ENCODE measurements around the gene OR1N1. TPM values are rescaled to one million over a fixed set of nuclear protein-coding genes. Genes with fewer than 3 reads are reported as not detected.

OR1N1 gene
- total and polyA plus RNA-seq, 2 of the 4 experiments (the other 2 are of a cell fraction): not detected

DNA sequence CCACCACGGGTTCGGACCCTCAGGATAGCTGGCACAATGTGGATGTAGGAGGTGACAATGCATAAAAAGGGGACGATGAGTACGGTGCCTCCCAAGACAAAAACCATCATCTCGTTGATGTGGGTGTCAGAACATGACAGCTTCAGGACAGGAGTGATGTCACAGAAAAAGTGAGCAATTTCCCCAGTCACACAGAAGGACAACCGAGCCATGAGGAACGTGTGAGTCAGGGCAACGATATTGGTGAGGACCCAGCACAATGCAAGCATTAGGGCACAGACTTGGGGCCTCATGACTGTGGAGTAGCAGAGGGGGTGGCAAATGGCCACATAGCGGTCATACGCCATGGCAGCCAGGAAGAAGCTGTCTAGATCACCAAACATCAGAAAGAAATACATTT lies 491 bp downstream of the OR1N1 start:
- H4K20me1 ChIP-seq (ENCODE audit: insufficient read depth, low read length): no peaks in the 10 kb centered on the region
- no peak overlapping the region for H3K18ac ChIP-seq (ENCODE audit: low read depth, low read length)
- ATAC-seq (ENCODE audit: low read depth): no peak
- H3K9me1 ChIP-seq (ENCODE audit: insufficient read depth, low read length): 0 out of 2 replicates have a peak, but pooled peaks cover 4% of the 10 kb centered on the region
- peaks cover 4% of the 10 kb centered on the region for H3K27me3 ChIP-seq (ENCODE audit: control insufficient read depth, insufficient read depth, low read length)
- no peak overlapping the region for H2AFZ ChIP-seq (replicated peaks; ENCODE audit: low read length, poor library complexity)
- no peaks in the 10 kb centered on the region for H3K4me1 ChIP-seq (ENCODE audit: control insufficient read depth, insufficient read depth, low read length)
- in situ Hi-C loops (cut with MboI; ENCODE audit: low sequenced_read_pairs) (no loop called here), intact Hi-C loops (cut with micrococcal nuclease) (no loop called here), dilution Hi-C loops (cut with HindIII; ENCODE audit: low sequenced_read_pairs, unreplicated experiment) (no loop called here)
- no peak overlapping the region for H3K27ac ChIP-seq (ENCODE audit: insufficient read depth, low read length)
- H2BK15ac ChIP-seq (ENCODE audit: low read depth, low read length): no peak overlapping the region
- no CpG with 5 or more reads among the region's 10 CpGs for WGBS, 2 experiments (ENCODE audit: extremely low coverage in 2 of 2, insufficient read length in 1 of 2)
- no peak overlapping the region for H2AK9ac ChIP-seq (replicated peaks; ENCODE audit: low read depth, low read length, poor library complexity)
- no peak overlapping the region for H2AK5ac ChIP-seq (ENCODE audit: low read depth, low read length)
- H3K4me3 ChIP-seq (ENCODE audit: insufficient read depth, low read depth, low read length): no peak overlapping the region
- H3K23ac ChIP-seq (ENCODE audit: low read depth, low read length): no peak overlapping the region
- no peak overlapping the region for H4K8ac ChIP-seq (ENCODE audit: low read depth in 2 of 2, low read length in 2 of 2)
- no peaks in the 10 kb centered on the region for H3K9me3 ChIP-seq (ENCODE audit: control insufficient read depth, insufficient read depth, low read length)
- H3K14ac ChIP-seq (replicated peaks; ENCODE audit: low read depth, low read length): no peak overlapping the region
- H3K4me2 ChIP-seq (ENCODE audit: low read depth, low read length): no peak overlapping the region
- CTCF ChIA-PET: no interaction called here
- H2BK5ac ChIP-seq (ENCODE audit: low read depth, low read length, poor library complexity, severe bottlenecking): no peak overlapping the region
- H3K79me1 ChIP-seq (ENCODE audit: low read depth in 1 of 2, low read length in 2 of 2): no peaks in the 10 kb centered on the region
- BruUV-seq (replicated peaks): no TSS peak
- TF ChIP-seq CEBPB (IDR thresholded peaks at IDR 0.05; ENCODE audit: low read depth, low read length): no peak
- H3K56ac ChIP-seq (ENCODE audit: extremely low read depth, insufficient read depth, low read length): no peak overlapping the region
- no peak for DNase-seq
- no peak overlapping the region for H3K4ac ChIP-seq (ENCODE audit: low read depth, low read length)
- H4K91ac ChIP-seq (ENCODE audit: insufficient read depth, low read depth, low read length): no peak overlapping the region
- no peak overlapping the region for H2BK20ac ChIP-seq (ENCODE audit: low read depth, low read length)
- POLR2A ChIA-PET (ENCODE audit: unreplicated experiment): no interaction called here
- H4K5ac ChIP-seq (ENCODE audit: low read depth, low read length): no peak overlapping the region
- H3K36me3 ChIP-seq (ENCODE audit: control insufficient read depth, insufficient read depth, low read length): no peaks in the 10 kb centered on the region
- no peak overlapping the region for H3K9ac ChIP-seq (ENCODE audit: low read depth, low read length)
- no peak overlapping the region for H2BK120ac ChIP-seq (ENCODE audit: low read depth, low read length)
